Stimulated activated CD4-positive, alpha-beta T cell treated with anti-CD3 and anti-CD28 coated beads, Interleukin-12 subunit alpha, Interleukin-12 subunit beta, amount 100 ng/mL, for 48 hours (primary cell): ENCODE measurements around the gene ZNF407.

ENCODE experiments used
- DNase-seq, 3 donors: peaks; one replicate each; pipeline ENCODE4 v3.0.0-alpha.2; 2020; ENCODE audit warnings: low read depth in 2 of 3, low spot score in 1 of 3

The ZNF407 gene

DNA sequence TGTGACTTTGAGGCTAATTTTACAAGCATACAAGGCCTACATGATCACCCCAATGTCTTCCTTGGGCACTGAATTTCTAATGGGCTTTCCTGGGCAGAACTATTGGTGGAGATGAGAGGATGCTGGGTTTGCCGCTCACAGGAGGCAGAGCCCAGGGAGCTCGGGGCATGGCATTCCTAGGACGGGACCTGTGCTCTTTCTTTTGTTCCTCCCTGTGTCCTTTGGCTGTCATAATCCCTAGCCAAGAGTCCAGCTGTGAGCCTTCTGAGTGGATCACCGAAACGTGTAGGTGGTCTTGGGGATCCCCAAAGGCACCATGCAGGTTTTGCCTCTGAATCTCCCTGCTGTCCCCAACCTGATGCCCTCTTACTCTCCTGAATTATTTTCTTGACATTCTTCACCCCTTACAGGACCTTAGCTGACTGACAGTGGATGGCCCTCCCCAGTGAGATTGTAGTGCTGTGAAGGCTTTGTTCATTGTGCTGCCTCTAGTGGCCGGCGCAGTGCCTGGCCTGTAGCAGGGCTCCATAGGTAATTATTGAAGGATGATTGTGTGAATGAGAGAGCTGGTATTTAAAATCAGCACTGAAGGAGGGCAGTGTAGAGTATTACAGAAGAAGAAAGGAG is 221.9 kb downstream of the ZNF407 start:
- DNase-seq, result no peak

GRCh38 chr18:74820160-74820780 is 222.6 kb downstream of the ZNF407 start:
- DNase-seq, result no peak

GRCh38 chr18:74825460-74825859 is 227.8 kb downstream of the ZNF407 start:
- DNase-seq, result no peak

- DNase-seq, result no peak
Measured at GRCh38 chr18:74826572-74826971, 228.9 kb downstream of the ZNF407 start.

DNA sequence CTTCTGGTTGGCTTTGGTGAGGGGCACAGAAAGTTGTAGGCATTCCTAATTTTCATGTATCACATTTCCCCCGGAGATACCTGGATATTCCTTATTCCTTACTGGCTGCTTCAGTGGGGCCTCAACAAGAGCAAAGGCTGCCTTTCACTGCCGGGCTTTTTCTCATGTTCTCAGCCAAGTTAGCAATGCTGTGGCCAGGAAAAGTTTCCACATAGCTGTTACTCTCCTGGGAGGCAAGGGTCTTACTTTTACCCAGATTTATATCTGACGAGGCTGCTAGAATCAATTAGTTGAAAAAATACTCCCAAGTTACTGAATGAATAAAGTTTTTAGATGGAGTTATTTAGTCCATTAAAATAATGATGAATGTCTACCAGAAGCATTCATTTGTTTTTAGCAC is 230.5 kb downstream of the ZNF407 start:
- DNase-seq, result no peak

- no peak for DNase-seq
Measured at GRCh38 chr18:74831571-74832250, 234.0 kb downstream of the ZNF407 start.

DNA sequence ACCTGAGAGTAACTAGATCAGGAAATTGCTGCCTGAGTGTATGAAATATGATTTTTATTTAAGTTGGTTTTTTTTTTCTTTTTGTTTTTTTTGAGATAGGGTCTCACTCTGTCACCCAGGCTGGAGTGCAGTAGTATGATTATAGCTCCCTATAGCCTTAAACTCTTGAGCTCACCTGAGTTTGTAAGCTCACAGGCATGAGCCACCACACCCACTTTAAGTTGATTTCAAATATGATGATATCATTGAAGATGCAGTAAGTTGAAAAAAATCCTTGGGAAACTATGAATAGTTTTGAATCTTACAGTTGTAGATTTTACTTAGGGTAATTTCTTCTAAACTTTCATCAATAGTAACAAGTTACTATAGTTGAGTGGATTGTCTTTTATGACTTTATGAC is 234.7 kb downstream of the ZNF407 start:
- DNase-seq, result no peak

DNA sequence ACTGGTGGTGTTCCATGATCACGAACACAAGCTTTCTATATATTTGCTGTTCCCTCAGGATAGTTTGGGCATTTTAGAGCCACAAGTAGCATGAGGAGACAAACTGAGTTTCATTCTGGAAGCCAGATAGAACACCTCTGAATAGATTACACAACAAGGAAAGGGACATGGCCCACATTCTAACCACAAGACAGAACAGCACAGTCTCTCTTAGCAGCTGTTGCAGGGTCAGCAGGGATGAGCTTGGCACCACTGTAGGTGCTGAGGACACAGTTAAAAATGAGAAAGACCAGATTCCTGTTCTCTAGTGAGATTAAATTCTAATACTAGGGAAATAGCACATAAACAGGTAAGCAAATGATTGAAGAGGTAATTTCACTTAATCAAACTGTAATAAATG is 235.3 kb downstream of the ZNF407 start:
- no peak for DNase-seq

DNA sequence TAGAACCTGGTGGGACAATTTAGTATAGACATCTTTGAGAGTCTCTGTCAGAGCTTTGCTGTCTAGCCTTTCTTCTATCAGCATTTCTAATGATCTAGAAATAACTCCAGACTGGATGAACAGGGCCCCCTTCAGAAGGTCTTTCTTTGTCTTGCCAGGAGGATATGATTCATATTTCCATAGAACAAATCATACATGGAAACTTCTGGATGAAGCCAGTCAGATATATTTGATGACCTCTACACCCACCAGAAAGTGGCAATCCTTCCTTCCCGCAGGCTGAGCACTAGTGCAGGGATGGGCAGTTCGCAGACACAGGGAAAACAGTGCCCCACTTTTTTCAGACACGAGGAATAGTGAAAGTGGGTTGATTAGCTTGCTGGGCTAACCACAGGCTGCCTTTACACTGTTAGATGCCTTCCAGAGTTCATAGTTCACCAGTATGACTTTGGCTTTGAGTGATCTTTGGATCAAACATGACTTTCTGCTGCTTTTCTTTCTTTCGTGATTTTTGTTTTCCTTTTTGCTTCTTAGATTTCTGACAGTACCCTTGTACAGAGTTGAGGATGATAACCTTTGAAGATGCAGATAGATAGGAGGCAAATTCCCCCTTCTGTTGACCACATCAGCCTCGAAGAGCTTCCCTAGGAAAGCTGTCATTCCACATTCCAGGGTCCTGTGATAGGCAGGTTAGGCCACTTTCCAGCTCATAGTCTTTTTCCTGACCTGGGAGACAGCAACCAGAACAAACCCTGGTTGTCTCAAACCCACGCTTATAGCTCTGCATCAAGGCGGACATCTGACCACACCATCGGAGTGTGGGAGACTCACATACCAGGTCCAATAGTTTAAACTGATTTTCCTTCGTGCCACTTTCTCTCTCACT is 237.0 kb downstream of the ZNF407 start:
- no peak for DNase-seq

GRCh38 chr18:74836296-74837139 is 238.8 kb downstream of the ZNF407 start:
- DNase-seq, result no peak

DNA sequence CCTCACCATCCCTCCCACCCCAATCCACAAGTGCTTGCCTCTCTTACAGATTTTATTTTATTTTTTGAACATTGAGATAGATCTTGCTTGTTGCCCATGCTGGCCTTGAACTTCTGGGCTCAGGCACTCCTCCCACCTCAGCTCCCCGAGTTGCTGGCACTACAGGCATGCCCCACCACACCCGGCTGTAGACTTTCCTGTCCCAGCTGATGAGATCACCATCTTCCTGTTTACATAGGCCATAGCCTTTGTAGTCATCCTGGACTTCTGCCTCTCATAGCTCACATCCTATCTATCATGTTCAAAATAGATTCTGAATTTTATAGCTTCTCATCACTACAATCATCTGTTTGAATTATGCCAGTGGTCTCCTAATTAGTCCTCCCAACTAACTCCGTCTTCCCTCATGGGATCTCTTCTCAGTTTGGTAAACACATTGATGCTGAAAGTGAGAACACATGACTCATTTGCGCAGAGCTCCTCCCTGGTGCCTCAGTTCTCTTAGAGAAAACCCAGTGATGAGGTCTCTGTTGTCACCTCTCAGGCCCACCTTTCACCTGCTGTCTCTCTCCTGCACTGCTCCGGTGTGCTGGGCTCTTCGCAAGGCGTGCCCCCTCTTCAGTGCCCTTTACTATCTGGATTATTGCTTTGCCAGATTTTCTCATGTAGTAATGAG is 243.0 kb downstream of the ZNF407 start:
- DNase-seq, result no peak

DNA sequence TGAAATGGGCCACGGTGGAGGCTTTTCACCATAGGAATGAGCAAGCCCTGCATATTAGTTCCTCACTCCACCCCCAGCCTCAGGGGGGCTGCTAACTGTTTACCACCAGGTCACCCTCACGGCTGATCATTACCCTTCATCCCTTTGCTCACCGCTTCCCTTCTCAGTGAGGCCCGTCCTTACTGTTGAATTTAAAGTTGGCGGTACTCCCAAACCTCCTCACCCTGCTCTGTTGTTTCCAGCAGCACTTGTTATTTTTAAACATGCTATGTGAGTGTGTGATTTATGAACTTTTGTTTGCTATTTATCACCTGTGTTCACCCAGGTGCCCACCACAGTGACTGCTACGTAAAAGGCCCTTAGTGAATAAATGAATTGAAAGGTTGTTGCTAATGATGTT is 243.6 kb downstream of the ZNF407 start:
- DNase-seq, result no peak

- no peak for DNase-seq
Measured at GRCh38 chr18:74849301-74849700, 251.6 kb downstream of the ZNF407 start.

GRCh38 chr18:74856434-74856833 is 258.8 kb downstream of the ZNF407 start:
- DNase-seq, result no peak

DNA sequence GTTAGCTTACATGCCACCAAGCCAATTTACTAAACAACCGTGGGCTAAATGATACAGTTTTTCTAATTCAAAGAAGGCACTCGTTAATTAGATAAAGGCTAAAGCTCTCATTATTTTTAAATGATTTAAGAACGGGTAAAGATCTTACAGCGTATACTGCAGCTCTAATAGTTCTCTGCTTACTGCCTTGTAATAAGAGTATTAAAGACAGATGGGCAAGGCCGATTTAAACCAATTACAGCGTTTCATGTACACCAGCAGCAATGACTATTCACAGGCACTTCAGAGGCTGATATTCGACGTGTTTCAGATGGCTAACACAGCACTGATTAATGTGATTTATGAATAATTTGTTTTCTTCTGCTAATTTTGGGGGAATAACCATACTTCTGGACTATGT is 259.3 kb downstream of the ZNF407 start:
- no peak for DNase-seq

GRCh38 chr18:74857901-74858300 is 260.2 kb downstream of the ZNF407 start:
- DNase-seq, result no peak

DNA sequence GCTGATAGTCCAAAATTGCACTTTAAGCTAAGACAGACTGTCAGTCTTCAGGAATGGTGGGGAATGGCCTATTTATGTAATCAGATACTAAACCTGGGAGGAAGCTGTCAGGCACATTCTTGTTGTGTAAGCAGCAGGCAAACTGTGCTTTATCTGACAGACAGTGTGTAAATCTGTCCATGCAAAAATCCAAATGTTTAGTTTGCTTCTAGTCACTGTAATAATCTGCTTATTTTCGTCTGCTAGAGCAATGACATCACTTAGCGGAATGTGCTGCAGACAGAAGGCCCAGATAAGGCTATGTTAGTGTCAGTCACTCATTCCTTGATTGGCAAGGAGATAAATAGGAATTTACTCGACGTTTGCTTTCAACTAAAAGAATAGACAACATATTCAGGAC is 263.5 kb downstream of the ZNF407 start:
- DNase-seq, result no peak

- DNase-seq, result no peak
Measured at GRCh38 chr18:74862094-74862493, 264.4 kb downstream of the ZNF407 start.

- no peak for DNase-seq
Measured at GRCh38 chr18:74866577-74866976, 268.9 kb downstream of the ZNF407 start.

DNA sequence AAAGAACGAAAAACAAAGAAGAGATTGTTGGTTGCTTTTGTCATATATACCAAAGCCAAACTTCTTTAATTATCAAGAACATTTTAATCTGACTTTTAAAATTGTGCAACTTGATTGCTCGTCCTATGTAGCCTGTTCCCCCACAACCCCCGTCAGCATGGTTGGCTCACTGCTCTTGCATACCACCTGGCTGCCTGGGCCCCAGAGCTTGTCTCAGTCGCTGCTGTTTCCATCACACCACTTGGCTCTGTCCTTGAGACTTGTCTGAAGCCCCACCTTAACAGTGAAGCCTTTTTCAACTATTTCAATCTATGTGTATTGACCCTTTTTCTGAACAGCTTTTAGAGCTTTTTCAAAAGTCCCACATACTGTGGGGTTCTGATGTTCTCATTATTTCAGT is 270.8 kb downstream of the ZNF407 start:
- DNase-seq, result no peak
